Astrocyte (in vitro differentiated cells and primary cell): ENCODE results near the gene STUB1. TPM values are rescaled to one million over a fixed set of nuclear protein-coding genes. Genes with fewer than 3 reads are reported as not detected.

ENCODE experiments used
- DNase-seq: peaks from one replicate; pipeline ENCODE4 v3.0.0-alpha.2; 2010; ENCODE audit warnings: low read depth
- FAIRE-seq: peaks from 2 replicates; lab custom pipeline; 2011; peaks lifted over from hg19 to GRCh38; lab: Jason Lieb, UNC
- H2AFZ ChIP-seq: 2 replicates; pipeline ENCODE4 v1.6.0; 2012; ENCODE audit warnings: low read depth, low read length, inconsistent platforms
- H3K27ac ChIP-seq: 2 replicates; pipeline ENCODE4 v1.5.1; 2011; ENCODE audit warnings: low read depth, low read length, inconsistent platforms
- H3K27me3 ChIP-seq: 2 replicates; pipeline ENCODE4 v1.6.0; 2011; ENCODE audit warnings: low read length, inconsistent platforms; ENCODE audit not compliant: insufficient read depth
- H3K36me3 ChIP-seq: 2 replicates; pipeline ENCODE4 v1.5.1; 2011; ENCODE audit warnings: low read length, inconsistent platforms; ENCODE audit not compliant: insufficient read depth
- H3K4me1 ChIP-seq: 2 replicates; pipeline ENCODE4 v1.5.1; 2011; ENCODE audit warnings: low read length, inconsistent platforms; ENCODE audit not compliant: insufficient read depth
- H3K4me2 ChIP-seq: 2 replicates; pipeline ENCODE4 v1.6.0; 2012; ENCODE audit warnings: low read length, inconsistent platforms
- H3K4me3 ChIP-seq: 2 replicates; pipeline ENCODE4 v1.5.1; 2011; ENCODE audit warnings: low read depth, mild to moderate bottlenecking, low read length, inconsistent platforms; ENCODE audit not compliant: insufficient read depth
- H3K79me2 ChIP-seq: 2 replicates; pipeline ENCODE4 v1.6.0; 2012; ENCODE audit warnings: mild to moderate bottlenecking, low read length, inconsistent platforms; ENCODE audit not compliant: insufficient read depth
- H3K9ac ChIP-seq: 2 replicates; pipeline ENCODE4 v1.6.0; 2012; ENCODE audit warnings: mild to moderate bottlenecking, low read length, inconsistent platforms
- H3K9me3 ChIP-seq: 2 replicates; pipeline ENCODE4 v1.5.1; 2012; ENCODE audit warnings: low read depth, mild to moderate bottlenecking, low read length, inconsistent platforms; ENCODE audit not compliant: insufficient read depth
- H4K20me1 ChIP-seq: 2 replicates; pipeline ENCODE4 v1.6.0; 2012; ENCODE audit warnings: low read length, inconsistent platforms; ENCODE audit not compliant: insufficient read depth
- H3K27ac Mint-ChIP-seq: one replicate; pipeline ENCODE4 v1.8.0; 2021; ENCODE audit warnings: mild to moderate bottlenecking, mixed read lengths; ENCODE audit not compliant: unreplicated experiment
- H3K27me3 Mint-ChIP-seq: one replicate; pipeline ENCODE4 v1.8.0; 2021; ENCODE audit warnings: low read depth, mixed read lengths; ENCODE audit not compliant: unreplicated experiment
- H3K36me3 Mint-ChIP-seq: one replicate; pipeline ENCODE4 v1.8.0; 2021; ENCODE audit warnings: low read depth, mixed read lengths; ENCODE audit not compliant: unreplicated experiment
- H3K4me1 Mint-ChIP-seq: one replicate; pipeline ENCODE4 v1.8.0; 2021; ENCODE audit warnings: low read depth, mixed read lengths; ENCODE audit not compliant: unreplicated experiment
- H3K4me3 Mint-ChIP-seq: one replicate; pipeline ENCODE4 v1.8.0; 2021; ENCODE audit warnings: mild to moderate bottlenecking, moderate library complexity, mixed read lengths; ENCODE audit not compliant: unreplicated experiment
- H3K9me3 Mint-ChIP-seq: one replicate; pipeline ENCODE4 v1.8.0; 2021; ENCODE audit warnings: mild to moderate bottlenecking, mixed read lengths; ENCODE audit not compliant: unreplicated experiment
- CTCF ChIP-seq: IDR thresholded peaks from 2 replicates; pipeline ENCODE4 v1.5.1; 2011; ENCODE audit warnings: low read depth, mild to moderate bottlenecking, inconsistent platforms, low read length, moderate library complexity; ENCODE audit not compliant: insufficient read depth
- EZH2 ChIP-seq: IDR thresholded peaks from 2 replicates; pipeline ENCODE4 v1.6.1; 2012; ENCODE audit warnings: mild to moderate bottlenecking, low read length, inconsistent platforms; ENCODE audit not compliant: insufficient read depth
- total RNA-seq: library from RNA; stranded (reverse); gene quantifications from 2 replicates; pipeline ENCODE4 v1.2.1, GENCODE V29; 2021

The STUB1 gene
- total RNA-seq, 1 donor from 2014 or later: 140 TPM

GRCh38 chr16:719815-720446 lies 39.7 kb downstream of the STUB1 start:
- Histone ChIP-seq H2AFZ (peak overlapping the region; percentile 91), H3K27ac (no peak overlapping the region), H4K20me1 (peaks cover 50% of the 10 kb centered on the region), H3K9me3 (no peaks in the 10 kb centered on the region), H3K4me1 (peaks cover 31% of the 10 kb centered on the region), H3K9ac (peak overlapping the region; percentile 83), H3K79me2 (peaks cover 7% of the 10 kb centered on the region), H3K4me2 (peak overlapping the region; percentile 99), H3K36me3 (no peaks in the 10 kb centered on the region), H3K4me3 (peak overlapping the region; percentile 73), H3K27me3 (no peaks in the 10 kb centered on the region)
- peak overlapping the region; percentile 26 for H3K27ac Mint-ChIP-seq
- no peaks in the 10 kb centered on the region for H3K9me3 Mint-ChIP-seq
- H3K4me3 Mint-ChIP-seq: peak overlapping the region; percentile 86
- FAIRE-seq: no peak
- no peaks in the 10 kb centered on the region for H3K27me3 Mint-ChIP-seq
- TF ChIP-seq CTCF (peak; percentile 13), EZH2 (no peak)
- no peak for DNase-seq
- no peaks in the 10 kb centered on the region for H3K36me3 Mint-ChIP-seq
- no peaks in the 10 kb centered on the region for H3K4me1 Mint-ChIP-seq

- H2AFZ ChIP-seq: peak overlapping the region; percentile 91
- FAIRE-seq: no peak
Observed at GRCh38 chr16:720447-720989, 40.3 kb downstream of the STUB1 start.

More at GRCh38 chr16:720447-720989, 40.3 kb downstream of the STUB1 start:
- Mint-ChIP-seq H3K27me3 (no peaks in the 10 kb centered on the region), H3K4me1 (no peaks in the 10 kb centered on the region), H3K9me3 (no peaks in the 10 kb centered on the region), H3K27ac (peak overlapping the region; percentile 26), H3K4me3 (peak overlapping the region; percentile 86), H3K36me3 (no peaks in the 10 kb centered on the region)
- Histone ChIP-seq H3K4me1 (peaks cover 31% of the 10 kb centered on the region), H3K27ac (peak overlapping the region; percentile 65), H3K4me3 (peak overlapping the region; percentile 73), H3K9ac (peak overlapping the region; percentile 83), H3K4me2 (peak overlapping the region; percentile 99), H3K9me3 (no peaks in the 10 kb centered on the region), H3K36me3 (no peaks in the 10 kb centered on the region), H3K79me2 (peaks cover 7% of the 10 kb centered on the region), H4K20me1 (peaks cover 50% of the 10 kb centered on the region), H3K27me3 (no peaks in the 10 kb centered on the region)
- TF ChIP-seq CTCF: no peak
- TF ChIP-seq EZH2: no peak
- peak; percentile 58 for DNase-seq
